ENCODE results near the gene C2orf72.

Gene C2orf72

GRCh38 chr2:231037202-231037730, at the start of gene C2orf72:
TSS of gene C2orf72 (plus strand) at chr2:231037523. CDS start at chr2:231037566, 43 bp downstream.
- Histone ChIP-seq H3K4me3 (ENCODE audit: severe bottlenecking) (peak within 1 kb of the TSS; percentile 48), H3K4me1 (ENCODE audit: insufficient read depth, poor library complexity, severe bottlenecking) (no peaks in the 10 kb centered on the region), H3K36me3 (ENCODE audit: low read depth) (no peaks in the 10 kb centered on the region), H3K27me3 (ENCODE audit: insufficient read depth, poor library complexity, severe bottlenecking) (peaks cover 28% of the 10 kb centered on the region), H3K9me3 (ENCODE audit: severe bottlenecking) (no peaks in the 10 kb centered on the region), H3K27ac (ENCODE audit: poor library complexity, severe bottlenecking) (no peak within 1 kb of the TSS)
- no peak for DNase-seq (ENCODE audit: low spot score)
- TF ChIP-seq, protein P1, sequence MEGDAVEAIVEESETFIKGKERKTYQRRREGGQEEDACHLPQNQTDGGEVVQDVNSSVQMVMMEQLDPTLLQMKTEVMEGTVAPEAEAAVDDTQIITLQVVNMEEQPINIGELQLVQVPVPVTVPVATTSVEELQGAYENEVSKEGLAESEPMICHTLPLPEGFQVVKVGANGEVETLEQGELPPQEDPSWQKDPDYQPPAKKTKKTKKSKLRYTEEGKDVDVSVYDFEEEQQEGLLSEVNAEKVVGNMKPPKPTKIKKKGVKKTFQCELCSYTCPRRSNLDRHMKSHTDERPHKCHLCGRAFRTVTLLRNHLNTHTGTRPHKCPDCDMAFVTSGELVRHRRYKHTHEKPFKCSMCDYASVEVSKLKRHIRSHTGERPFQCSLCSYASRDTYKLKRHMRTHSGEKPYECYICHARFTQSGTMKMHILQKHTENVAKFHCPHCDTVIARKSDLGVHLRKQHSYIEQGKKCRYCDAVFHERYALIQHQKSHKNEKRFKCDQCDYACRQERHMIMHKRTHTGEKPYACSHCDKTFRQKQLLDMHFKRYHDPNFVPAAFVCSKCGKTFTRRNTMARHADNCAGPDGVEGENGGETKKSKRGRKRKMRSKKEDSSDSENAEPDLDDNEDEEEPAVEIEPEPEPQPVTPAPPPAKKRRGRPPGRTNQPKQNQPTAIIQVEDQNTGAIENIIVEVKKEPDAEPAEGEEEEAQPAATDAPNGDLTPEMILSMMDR (IDR thresholded peaks at IDR 0.05; ENCODE audit: poor library complexity, severe bottlenecking) = no peak
- peak; percentile 40 for ATAC-seq (ENCODE audit: low read depth)

DNA sequence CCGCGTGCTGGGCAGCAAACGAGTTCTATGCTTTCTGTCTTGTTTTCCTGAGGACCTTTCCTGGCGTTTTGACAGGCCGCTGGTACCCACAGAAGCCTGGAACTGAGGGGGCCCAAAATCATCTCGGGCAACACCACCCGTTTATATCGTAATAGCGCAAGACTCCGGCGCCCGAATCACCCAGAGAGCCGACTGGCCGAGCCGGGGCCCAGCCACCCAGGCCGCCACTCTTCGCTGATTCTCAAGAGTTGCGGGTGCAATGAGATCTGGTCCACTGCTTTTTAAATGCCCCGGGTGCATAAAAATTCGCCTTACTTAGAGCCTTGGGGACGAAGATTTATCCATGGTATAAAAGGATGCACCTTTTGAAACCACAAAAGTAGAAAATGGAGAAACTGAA, 47.6 kb upstream of the C2orf72 start:
- no peak for ATAC-seq (ENCODE audit: low read depth)
- Histone ChIP-seq H3K4me1 (ENCODE audit: insufficient read depth, poor library complexity, severe bottlenecking) (no peaks in the 10 kb centered on the region), H3K4me3 (ENCODE audit: severe bottlenecking) (no peak overlapping the region), H3K27me3 (ENCODE audit: insufficient read depth, poor library complexity, severe bottlenecking) (peaks cover 30% of the 10 kb centered on the region), H3K9me3 (ENCODE audit: severe bottlenecking) (no peaks in the 10 kb centered on the region), H3K27ac (ENCODE audit: poor library complexity, severe bottlenecking) (no peak overlapping the region), H3K36me3 (ENCODE audit: low read depth) (no peaks in the 10 kb centered on the region)
- TF ChIP-seq, protein P1 (IDR thresholded peaks at IDR 0.05; ENCODE audit: poor library complexity, severe bottlenecking) = no peak
- no peak for DNase-seq (ENCODE audit: low spot score)

DNA sequence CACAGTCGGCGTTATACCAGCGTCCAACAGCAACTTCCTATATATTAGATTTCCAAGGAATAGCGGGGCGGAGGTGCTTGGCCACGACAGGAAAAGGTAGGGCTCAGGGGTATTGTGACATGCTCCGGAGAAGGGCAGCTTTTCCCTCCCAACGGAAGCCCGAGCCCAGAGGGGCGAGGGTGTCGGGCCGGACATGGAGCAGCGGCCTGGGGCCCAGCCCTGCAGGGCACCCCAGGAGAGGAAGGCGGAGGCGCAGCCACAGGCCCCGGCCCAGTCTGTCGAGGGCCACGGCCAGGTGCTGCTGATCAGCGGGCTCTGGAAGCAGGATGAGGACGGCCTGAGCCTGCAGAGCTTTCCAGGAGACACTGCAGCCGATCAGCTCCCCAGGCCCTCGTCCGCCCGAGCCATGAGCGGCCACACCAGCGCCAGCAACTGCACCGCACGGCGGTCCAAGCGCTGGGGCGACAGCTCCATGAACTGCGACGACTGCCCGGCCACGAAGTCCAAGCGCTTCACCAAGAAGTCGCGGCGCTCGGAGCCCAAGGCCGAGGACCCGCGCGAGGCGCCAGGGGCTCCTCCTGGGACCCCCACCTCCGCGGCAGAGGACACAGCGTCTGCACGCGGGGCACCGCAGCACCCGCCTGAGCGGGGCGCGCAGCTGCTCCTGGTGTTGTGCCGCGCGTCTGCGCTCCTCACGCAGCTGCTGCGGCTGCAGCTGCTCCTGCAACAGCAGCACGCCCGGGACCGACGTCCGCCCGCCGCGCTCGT, 47.0 kb upstream of the C2orf72 start:
- H3K9me3 ChIP-seq (ENCODE audit: severe bottlenecking) = no peaks in the 10 kb centered on the region
- peaks cover 30% of the 10 kb centered on the region for H3K27me3 ChIP-seq (ENCODE audit: insufficient read depth, poor library complexity, severe bottlenecking)
- TF ChIP-seq, protein P1 (IDR thresholded peaks at IDR 0.05; ENCODE audit: poor library complexity, severe bottlenecking) = no peak

DNA sequence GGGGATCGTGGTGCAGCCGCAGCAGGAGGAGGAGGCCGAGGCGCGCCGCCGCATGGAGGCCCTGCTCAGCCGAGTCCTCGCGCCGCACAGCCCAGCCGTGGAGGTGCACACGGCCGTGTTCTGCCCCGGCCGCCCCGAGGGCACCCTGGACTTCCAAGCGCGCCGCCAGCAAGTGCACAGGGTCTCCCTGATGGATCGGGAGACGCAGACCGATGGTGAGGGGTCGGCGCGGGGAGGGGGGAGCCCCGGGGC, 46.5 kb upstream of the C2orf72 start:
- DNase-seq (ENCODE audit: low spot score) (no peak), ATAC-seq (ENCODE audit: low read depth) (no peak)
- no peaks in the 10 kb centered on the region for H3K36me3 ChIP-seq (ENCODE audit: low read depth)
- H3K27ac ChIP-seq (ENCODE audit: poor library complexity, severe bottlenecking) = no peak overlapping the region
- no peak overlapping the region for H3K4me3 ChIP-seq (ENCODE audit: severe bottlenecking)
- no peaks in the 10 kb centered on the region for H3K4me1 ChIP-seq (ENCODE audit: insufficient read depth, poor library complexity, severe bottlenecking)
- H3K9me3 ChIP-seq (ENCODE audit: severe bottlenecking) = no peaks in the 10 kb centered on the region
- H3K27me3 ChIP-seq (ENCODE audit: insufficient read depth, poor library complexity, severe bottlenecking) = peaks cover 30% of the 10 kb centered on the region
- TF ChIP-seq, protein P1 (IDR thresholded peaks at IDR 0.05; ENCODE audit: poor library complexity, severe bottlenecking) = no peak

More for the DNA sequence above, 47.0 kb upstream of the C2orf72 start:
- no peaks in the 10 kb centered on the region for H3K4me1 ChIP-seq (ENCODE audit: insufficient read depth, poor library complexity, severe bottlenecking)
- no peak overlapping the region for H3K27ac ChIP-seq (ENCODE audit: poor library complexity, severe bottlenecking)
- H3K4me3 ChIP-seq (ENCODE audit: severe bottlenecking) = no peak overlapping the region
- DNase-seq (ENCODE audit: low spot score) = no peak
- no peak for ATAC-seq (ENCODE audit: low read depth)
- no peaks in the 10 kb centered on the region for H3K36me3 ChIP-seq (ENCODE audit: low read depth)

- Histone ChIP-seq H3K4me1 (ENCODE audit: insufficient read depth, poor library complexity, severe bottlenecking) (no peaks in the 10 kb centered on the region), H3K4me3 (ENCODE audit: severe bottlenecking) (no peak overlapping the region), H3K27ac (ENCODE audit: poor library complexity, severe bottlenecking) (no peak overlapping the region), H3K36me3 (ENCODE audit: low read depth) (no peaks in the 10 kb centered on the region), H3K27me3 (ENCODE audit: insufficient read depth, poor library complexity, severe bottlenecking) (peaks cover 30% of the 10 kb centered on the region), H3K9me3 (ENCODE audit: severe bottlenecking) (no peaks in the 10 kb centered on the region)
- TF ChIP-seq, protein P1 (IDR thresholded peaks at IDR 0.05; ENCODE audit: poor library complexity, severe bottlenecking) = no peak
- DNase-seq (ENCODE audit: low spot score) (no peak), ATAC-seq (ENCODE audit: low read depth) (no peak)
Observed at GRCh38 chr2:230991598-230991997, 45.7 kb upstream of the C2orf72 start.

All from RWPE2 (cell line).